ENCODE measurements around the gene BLCAP. TPM values are rescaled to one million over a fixed set of nuclear protein-coding genes. Genes with fewer than 3 reads are reported as not detected.

BLCAP gene
- total RNA-seq, 2 donors from 2014 or later, result 93.0 to 101 TPM

GRCh38 chr20:37504404-37505096, 23.1 kb downstream of the BLCAP start:
- Histone ChIP-seq H3K27ac (no peak overlapping the region), H3K27me3 (replicated peaks; ENCODE audit: insufficient read depth) (no peaks in the 10 kb centered on the region), H3K4me1 (replicated peaks) (no peaks in the 10 kb centered on the region), H3K4me3 (no peak overlapping the region), H3K36me3 (no peaks in the 10 kb centered on the region), H3K9me3 (no peaks in the 10 kb centered on the region)
- WGBS, result 77% methylated on average over 3 of the region's 3 CpGs
- DNase-seq (ENCODE audit: low spot score), result no peak
- intact Hi-C loops (cut with DNase I), result no loop called here
- no peak for TF ChIP-seq POLR2A (IDR thresholded peaks at IDR 0.05)
- no peak for TF ChIP-seq CTCF (IDR thresholded peaks at IDR 0.05)
- TF ChIP-seq POLR2AphosphoS5 (IDR thresholded peaks at IDR 0.05), result no peak

GRCh38 chr20:37503256-37503927, 24.3 kb downstream of the BLCAP start:
- no peaks in the 10 kb centered on the region for H3K36me3 ChIP-seq
- H3K27ac ChIP-seq, result no peak overlapping the region
- no peak for TF ChIP-seq POLR2A (IDR thresholded peaks at IDR 0.05)
- no peak for TF ChIP-seq CTCF (IDR thresholded peaks at IDR 0.05)
- no peak for TF ChIP-seq POLR2AphosphoS5 (IDR thresholded peaks at IDR 0.05)
- H3K4me1 ChIP-seq (replicated peaks), result no peaks in the 10 kb centered on the region
- intact Hi-C loops (cut with DNase I), result no loop called here
- H3K4me3 ChIP-seq, result no peak overlapping the region
- WGBS, result 75% methylated on average over 3 of the region's 3 CpGs
- DNase-seq (ENCODE audit: low spot score), result no peak
- H3K27me3 ChIP-seq (replicated peaks; ENCODE audit: insufficient read depth), result no peaks in the 10 kb centered on the region
- no peaks in the 10 kb centered on the region for H3K9me3 ChIP-seq

- H3K27me3 ChIP-seq (replicated peaks; ENCODE audit: insufficient read depth), result no peaks in the 10 kb centered on the region
- no peak overlapping the region for H3K27ac ChIP-seq
- no peaks in the 10 kb centered on the region for H3K9me3 ChIP-seq
- 85% methylated on average over 2 of the region's 2 CpGs for WGBS
- H3K4me1 ChIP-seq (replicated peaks), result no peaks in the 10 kb centered on the region
- intact Hi-C loops (cut with DNase I), result no loop called here
- no peak overlapping the region for H3K4me3 ChIP-seq
- no peak for TF ChIP-seq POLR2AphosphoS5 (IDR thresholded peaks at IDR 0.05)
- TF ChIP-seq POLR2A (IDR thresholded peaks at IDR 0.05), result no peak
- TF ChIP-seq CTCF (IDR thresholded peaks at IDR 0.05), result no peak
- no peaks in the 10 kb centered on the region for H3K36me3 ChIP-seq
- DNase-seq (ENCODE audit: low spot score), result no peak
Observed at GRCh38 chr20:37502654-37503053, 25.0 kb downstream of the BLCAP start.

GRCh38 chr20:37501940-37502339, 25.7 kb downstream of the BLCAP start:
- TF ChIP-seq POLR2A (IDR thresholded peaks at IDR 0.05), result no peak
- TF ChIP-seq CTCF (IDR thresholded peaks at IDR 0.05), result no peak
- TF ChIP-seq POLR2AphosphoS5 (IDR thresholded peaks at IDR 0.05), result no peak
- no peak overlapping the region for H3K27ac ChIP-seq
- no peaks in the 10 kb centered on the region for H3K27me3 ChIP-seq (replicated peaks; ENCODE audit: insufficient read depth)
- no peaks in the 10 kb centered on the region for H3K4me1 ChIP-seq (replicated peaks)
- H3K36me3 ChIP-seq, result no peaks in the 10 kb centered on the region
- no peak overlapping the region for H3K4me3 ChIP-seq
- intact Hi-C loops (cut with DNase I), result no loop called here
- DNase-seq (ENCODE audit: low spot score), result no peak
- 77% methylated on average over 7 of the region's 7 CpGs for WGBS
- H3K9me3 ChIP-seq, result no peaks in the 10 kb centered on the region

GRCh38 chr20:37500311-37500710, 27.4 kb downstream of the BLCAP start:
- DNase-seq (ENCODE audit: low spot score), result no peak
- no peaks in the 10 kb centered on the region for H3K4me1 ChIP-seq (replicated peaks)
- H3K27ac ChIP-seq, result no peak overlapping the region
- no peak overlapping the region for H3K4me3 ChIP-seq
- H3K27me3 ChIP-seq (replicated peaks; ENCODE audit: insufficient read depth), result no peaks in the 10 kb centered on the region
- H3K9me3 ChIP-seq, result no peaks in the 10 kb centered on the region
- 94% methylated on average over 7 of the region's 7 CpGs for WGBS
- no peak for TF ChIP-seq POLR2A (IDR thresholded peaks at IDR 0.05)
- no peak for TF ChIP-seq POLR2AphosphoS5 (IDR thresholded peaks at IDR 0.05)
- TF ChIP-seq CTCF (IDR thresholded peaks at IDR 0.05), result no peak
- H3K36me3 ChIP-seq, result no peaks in the 10 kb centered on the region
- intact Hi-C loops (cut with DNase I), result no loop called here
